Neural progenitor cell (in vitro differentiated cells): Measurements from ENCODE around the gene PRICKLE2. TPM values are rescaled to one million over a fixed set of nuclear protein-coding genes. Genes with fewer than 3 reads are reported as not detected.

Experiments
- DNase-seq: peaks from one replicate; pipeline ENCODE4 v3.0.0-alpha.2; 2016; ENCODE audit warnings: low spot score
- H2AFZ ChIP-seq: fragments of 200-600 bp; sonication (generic); replicated peaks from 2 replicates; pipeline ENCODE4 v1.6.1; 2016; ENCODE audit warnings: antibody characterized with exemption
- H3F3A ChIP-seq: fragments of 200-600 bp; sonication (generic); 2 replicates; pipeline ENCODE4 v1.6.1; 2016; ENCODE audit warnings: antibody characterized with exemption, low read depth
- H3K27ac ChIP-seq: fragments of 200-600 bp; sonication (generic); 2 replicates; pipeline ENCODE4 v1.5.1; 2016; ENCODE audit warnings: mild to moderate bottlenecking
- H3K27me3 ChIP-seq: fragments of 200-600 bp; sonication (generic); 2 replicates; pipeline ENCODE4 v1.6.1; 2016; ENCODE audit warnings: mild to moderate bottlenecking, moderate library complexity
- H3K36me3 ChIP-seq: fragments of 200-600 bp; sonication (generic); 2 replicates; pipeline ENCODE4 v1.5.1; 2016
- H3K4me1 ChIP-seq: fragments of 200-600 bp; sonication (generic); 2 replicates; pipeline ENCODE4 v1.6.1; 2016; ENCODE audit warnings: mixed run types
- H3K4me2 ChIP-seq: fragments of 200-600 bp; sonication (generic); 2 replicates; pipeline ENCODE4 v1.6.1; 2016
- H3K4me3 ChIP-seq: fragments of 200-600 bp; sonication (generic); 2 replicates; pipeline ENCODE4 v1.5.1; 2016
- H3K79me2 ChIP-seq: fragments of 200-600 bp; sonication (generic); 2 replicates; pipeline ENCODE4 v1.6.1; 2016; ENCODE audit warnings: low read depth
- H3K9ac ChIP-seq: fragments of 200-600 bp; sonication (generic); 2 replicates; pipeline ENCODE4 v1.6.1; 2016
- H3K9me3 ChIP-seq: fragments of 200-600 bp; sonication (generic); 2 replicates; pipeline ENCODE4 v1.5.1; 2016; ENCODE audit warnings: low read depth
- H4K20me1 ChIP-seq: fragments of 200-600 bp; sonication (generic); 2 replicates; pipeline ENCODE4 v1.6.1; 2016; ENCODE audit warnings: low read depth
- H3K27ac Mint-ChIP-seq: 3 replicates; pipeline ENCODE4 v1.8.0; 2021; ENCODE audit warnings: mixed read lengths
- H3K27me3 Mint-ChIP-seq: 2 replicates; pipeline ENCODE4 v1.8.0; 2022; ENCODE audit warnings: low read depth, mild to moderate bottlenecking, inconsistent platforms, moderate library complexity, mixed read lengths; ENCODE audit not compliant: insufficient read depth
- H3K36me3 Mint-ChIP-seq: 3 replicates; pipeline ENCODE4 v1.8.0; 2021; ENCODE audit warnings: mixed read lengths
- H3K4me1 Mint-ChIP-seq: 3 replicates; pipeline ENCODE4 v1.8.0; 2021; ENCODE audit warnings: mixed read lengths
- H3K4me3 Mint-ChIP-seq: 3 replicates; pipeline ENCODE4 v1.8.0; 2021; ENCODE audit warnings: mild to moderate bottlenecking, moderate library complexity, mixed read lengths
- H3K9me3 Mint-ChIP-seq: 3 replicates; pipeline ENCODE4 v1.8.0; 2020; ENCODE audit warnings: mixed read lengths
- EZH2 ChIP-seq: fragments of 200-600 bp; sonication (generic); IDR thresholded peaks from 2 replicates; pipeline ENCODE4 v1.6.1; 2017; ENCODE audit warnings: antibody characterized with exemption, mild to moderate bottlenecking, moderate library complexity
- EZH2phosphoT487 ChIP-seq: fragments of 200-600 bp; sonication (generic); IDR thresholded peaks from 2 replicates; pipeline ENCODE4 v1.6.1; 2017; ENCODE audit warnings: antibody characterized with exemption
- total RNA-seq: library from RNA; depleted of rRNA; stranded (reverse); fragments of >200 nt; gene quantifications from 2 replicates; pipeline ENCODE4 v1.2.3, GENCODE V29; 2015; ENCODE audit warnings: low replicate concordance
- TF ChIP-seq, protein P1 (sequence below): fragments of 200-600 bp; sonication (generic); IDR thresholded peaks from 2 replicates; pipeline ENCODE4 v1.5.1; 2017; ENCODE audit warnings: antibody characterized with exemption, mild to moderate bottlenecking

Gene PRICKLE2
- total RNA-seq, 1 donor from 2014 or later = 11.5 TPM

DNA sequence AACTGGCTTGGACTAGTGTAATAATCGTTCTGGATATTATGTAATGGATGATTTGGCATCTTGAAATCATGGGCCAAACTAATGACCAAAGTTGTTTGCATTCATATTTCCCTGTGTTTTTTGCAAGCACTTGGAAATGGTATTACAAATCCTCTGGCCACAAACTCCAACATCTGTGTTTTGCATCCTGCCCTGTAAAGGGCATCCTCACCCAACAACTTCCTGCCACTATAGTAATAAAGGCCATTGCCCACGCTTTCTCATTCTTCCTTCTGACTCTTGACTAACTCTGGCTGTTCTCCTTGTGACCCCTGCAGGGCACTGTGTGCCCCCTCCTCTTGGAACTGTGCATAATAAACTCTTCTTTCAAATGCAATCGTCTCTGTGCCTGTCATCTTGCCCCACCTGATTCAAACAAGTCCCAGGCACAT, 176.6 kb downstream of the PRICKLE2 start:
- peak overlapping the region; percentile 13 for H3K27ac Mint-ChIP-seq
- H3K9me3 ChIP-seq = no peaks in the 10 kb centered on the region

DNA sequence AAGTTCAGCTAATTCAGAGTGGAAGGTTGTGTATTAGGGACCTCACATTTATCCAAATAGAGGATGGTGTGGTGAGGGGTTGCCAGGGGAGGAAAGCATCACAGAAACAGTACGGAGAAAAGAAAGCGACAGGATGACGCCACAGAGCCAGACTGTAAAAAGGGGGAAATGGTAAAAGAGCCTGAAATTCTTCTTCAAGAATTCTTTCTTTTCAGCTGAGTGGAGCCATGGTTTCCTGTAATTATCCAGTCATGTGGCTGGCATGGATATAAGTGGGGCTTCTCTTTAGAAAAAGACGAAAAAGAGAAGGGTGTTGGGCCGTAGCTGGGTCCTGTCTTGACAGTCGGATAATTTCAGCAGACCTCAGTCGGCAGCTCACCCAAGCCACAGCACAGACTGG, 177.5 kb downstream of the PRICKLE2 start:
- peak overlapping the region; percentile 80 for H3K27ac Mint-ChIP-seq
- Histone ChIP-seq H3K4me1 (peaks cover 36% of the 10 kb centered on the region), H4K20me1 (no peaks in the 10 kb centered on the region), H3K27me3 (no peaks in the 10 kb centered on the region), H3F3A (peaks cover 15% of the 10 kb centered on the region), H3K79me2 (no peaks in the 10 kb centered on the region), H2AFZ (peak overlapping the region; percentile 18), H3K4me2 (no peak overlapping the region), H3K9ac (no peak overlapping the region), H3K4me3 (no peak overlapping the region), H3K36me3 (no peaks in the 10 kb centered on the region), H3K9me3 (no peaks in the 10 kb centered on the region), H3K27ac (no peak overlapping the region)
- no peaks in the 10 kb centered on the region for H3K36me3 Mint-ChIP-seq
- H3K4me3 Mint-ChIP-seq = no peak overlapping the region
- no peak for TF ChIP-seq EZH2phosphoT487
- TF ChIP-seq, protein P1, sequence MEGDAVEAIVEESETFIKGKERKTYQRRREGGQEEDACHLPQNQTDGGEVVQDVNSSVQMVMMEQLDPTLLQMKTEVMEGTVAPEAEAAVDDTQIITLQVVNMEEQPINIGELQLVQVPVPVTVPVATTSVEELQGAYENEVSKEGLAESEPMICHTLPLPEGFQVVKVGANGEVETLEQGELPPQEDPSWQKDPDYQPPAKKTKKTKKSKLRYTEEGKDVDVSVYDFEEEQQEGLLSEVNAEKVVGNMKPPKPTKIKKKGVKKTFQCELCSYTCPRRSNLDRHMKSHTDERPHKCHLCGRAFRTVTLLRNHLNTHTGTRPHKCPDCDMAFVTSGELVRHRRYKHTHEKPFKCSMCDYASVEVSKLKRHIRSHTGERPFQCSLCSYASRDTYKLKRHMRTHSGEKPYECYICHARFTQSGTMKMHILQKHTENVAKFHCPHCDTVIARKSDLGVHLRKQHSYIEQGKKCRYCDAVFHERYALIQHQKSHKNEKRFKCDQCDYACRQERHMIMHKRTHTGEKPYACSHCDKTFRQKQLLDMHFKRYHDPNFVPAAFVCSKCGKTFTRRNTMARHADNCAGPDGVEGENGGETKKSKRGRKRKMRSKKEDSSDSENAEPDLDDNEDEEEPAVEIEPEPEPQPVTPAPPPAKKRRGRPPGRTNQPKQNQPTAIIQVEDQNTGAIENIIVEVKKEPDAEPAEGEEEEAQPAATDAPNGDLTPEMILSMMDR = no peak
- no peak for TF ChIP-seq EZH2
- no peaks in the 10 kb centered on the region for H3K9me3 Mint-ChIP-seq
- H3K27me3 Mint-ChIP-seq = peaks cover 5% of the 10 kb centered on the region
- peaks cover 34% of the 10 kb centered on the region for H3K4me1 Mint-ChIP-seq
- DNase-seq = no peak

More for the DNA sequence above, 176.6 kb downstream of the PRICKLE2 start:
- no peaks in the 10 kb centered on the region for H4K20me1 ChIP-seq
- no peak overlapping the region for H3K9ac ChIP-seq
- Mint-ChIP-seq H3K4me1 (peaks cover 41% of the 10 kb centered on the region), H3K9me3 (no peaks in the 10 kb centered on the region), H3K36me3 (no peaks in the 10 kb centered on the region), H3K27me3 (peaks cover 5% of the 10 kb centered on the region), H3K4me3 (no peak overlapping the region)
- no peak overlapping the region for H3K4me2 ChIP-seq
- peak overlapping the region; percentile 23 for H2AFZ ChIP-seq
- no peak overlapping the region for H3K27ac ChIP-seq
- H3K79me2 ChIP-seq = no peaks in the 10 kb centered on the region
- H3K36me3 ChIP-seq = no peaks in the 10 kb centered on the region
- TF ChIP-seq EZH2 = no peak
- TF ChIP-seq, protein P1 = no peak
- TF ChIP-seq EZH2phosphoT487 = no peak
- peaks cover 44% of the 10 kb centered on the region for H3K4me1 ChIP-seq
- no peaks in the 10 kb centered on the region for H3K27me3 ChIP-seq
- peaks cover 15% of the 10 kb centered on the region for H3F3A ChIP-seq
- no peak overlapping the region for H3K4me3 ChIP-seq
- DNase-seq = no peak

DNA sequence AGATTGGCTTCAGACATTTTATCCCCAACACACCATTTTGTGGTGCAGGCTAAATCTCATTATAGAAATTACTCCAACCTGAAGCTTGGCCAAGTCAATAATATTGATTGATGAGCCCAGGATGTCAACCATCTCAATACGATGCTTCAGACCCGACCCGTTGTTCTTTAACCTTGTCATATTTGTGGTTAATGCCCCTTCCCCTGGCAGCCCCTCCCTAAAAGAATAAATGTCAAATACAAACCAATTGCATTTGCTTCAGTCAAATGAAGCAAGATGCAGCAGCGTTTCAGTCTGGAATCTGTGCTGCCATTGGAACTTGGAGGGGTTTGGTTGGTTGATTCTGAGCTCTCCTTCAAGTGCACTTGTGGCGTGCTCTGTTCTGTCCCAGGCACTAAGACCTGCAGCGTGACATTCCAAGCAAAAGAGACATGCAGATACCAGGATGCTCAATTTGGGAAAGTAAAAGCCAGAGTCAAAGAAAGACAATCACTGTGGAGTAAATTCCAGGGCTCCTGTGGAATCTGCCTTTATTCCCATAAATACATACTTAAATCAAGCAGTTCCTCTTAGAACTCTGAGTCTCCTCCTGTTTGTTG, 178.2 kb downstream of the PRICKLE2 start:
- Mint-ChIP-seq H3K4me3 (no peak overlapping the region), H3K36me3 (no peaks in the 10 kb centered on the region), H3K9me3 (no peaks in the 10 kb centered on the region), H3K4me1 (peaks cover 33% of the 10 kb centered on the region), H3K27ac (no peak overlapping the region), H3K27me3 (peaks cover 5% of the 10 kb centered on the region)
- Histone ChIP-seq H3K4me1 (peaks cover 36% of the 10 kb centered on the region), H3K4me2 (no peak overlapping the region), H3K9ac (no peak overlapping the region), H3F3A (peaks cover 15% of the 10 kb centered on the region), H3K27me3 (no peaks in the 10 kb centered on the region), H3K27ac (no peak overlapping the region), H3K79me2 (no peaks in the 10 kb centered on the region), H3K9me3 (no peaks in the 10 kb centered on the region), H2AFZ (no peak overlapping the region), H4K20me1 (no peaks in the 10 kb centered on the region), H3K4me3 (no peak overlapping the region), H3K36me3 (no peaks in the 10 kb centered on the region)
- no peak for DNase-seq
- TF ChIP-seq EZH2 (no peak), EZH2phosphoT487 (no peak)
- TF ChIP-seq, protein P1 = no peak
